Measurements from ENCODE around the gene IFNAR2.
A peak's percentile ranks its signal among the peaks of the same experiment; 100 is the strongest.

Gene IFNAR2

DNA sequence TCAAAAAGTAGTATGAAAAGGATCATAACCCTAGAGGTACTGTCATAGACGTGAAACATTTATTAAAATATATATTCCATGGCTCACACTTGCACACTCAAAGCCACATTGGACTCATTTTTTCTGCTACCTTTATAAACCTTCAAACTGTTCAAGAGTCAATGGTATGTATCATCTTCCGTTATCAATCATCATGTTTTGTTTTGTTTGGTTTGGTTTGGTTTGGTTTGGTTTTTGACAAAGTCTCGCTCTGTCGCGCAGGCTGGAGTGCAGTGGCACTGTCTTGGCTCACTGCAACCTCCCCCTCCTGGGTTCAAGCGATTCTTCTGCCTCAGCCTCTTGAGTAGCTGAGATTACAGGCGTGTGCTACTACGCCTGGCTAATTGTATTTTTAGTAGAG is 1.8 kb downstream of the IFNAR2 start:
- Histone ChIP-seq H3K4me3 (ENCODE audit: low read length) (peak overlapping the region; percentile 89), H3K79me2 (ENCODE audit: low read length) (peaks cover 65% of the 10 kb centered on the region), H4K20me1 (ENCODE audit: insufficient read depth, low read length) (no peaks in the 10 kb centered on the region), H3K27ac (ENCODE audit: low read length) (peak overlapping the region; percentile 65; the same call in 1 of the 2 replicates), H3F3A (ENCODE audit: insufficient read depth, low read length) (peaks cover 51% of the 10 kb centered on the region), H3K9me2 (replicated peaks; ENCODE audit: insufficient read depth, low read length) (no peaks in the 10 kb centered on the region), H3K9me3 (replicated peaks; ENCODE audit: insufficient read depth, low read length) (no peaks in the 10 kb centered on the region), H3K36me3 (replicated peaks; ENCODE audit: insufficient read depth, low read length) (peaks cover 5% of the 10 kb centered on the region; the same call in 1 of the 2 replicates), H3K4me2 (ENCODE audit: low read depth, low read length) (peak overlapping the region; percentile 94), H3K27me3 (replicated peaks; ENCODE audit: insufficient read depth, low read length) (no peaks in the 10 kb centered on the region), H3K4me1 (ENCODE audit: low read length) (peaks cover 56% of the 10 kb centered on the region), H2AFZ (ENCODE audit: low read length) (no peak overlapping the region), H3K9ac (ENCODE audit: low read length) (peak overlapping the region; percentile 87; the same call in 1 of the 2 replicates)
- no peak for TF ChIP-seq CTCF (IDR thresholded peaks at IDR 0.05; ENCODE audit: low read length)
- no peak for TF ChIP-seq EZH2phosphoT487 (IDR thresholded peaks at IDR 0.05; ENCODE audit: low read length)
- no peak for TF ChIP-seq EZH2 (optimal IDR thresholded peaks at IDR 0.05; ENCODE audit: low read depth, low read length)
- DNase-seq: no peak

DNA sequence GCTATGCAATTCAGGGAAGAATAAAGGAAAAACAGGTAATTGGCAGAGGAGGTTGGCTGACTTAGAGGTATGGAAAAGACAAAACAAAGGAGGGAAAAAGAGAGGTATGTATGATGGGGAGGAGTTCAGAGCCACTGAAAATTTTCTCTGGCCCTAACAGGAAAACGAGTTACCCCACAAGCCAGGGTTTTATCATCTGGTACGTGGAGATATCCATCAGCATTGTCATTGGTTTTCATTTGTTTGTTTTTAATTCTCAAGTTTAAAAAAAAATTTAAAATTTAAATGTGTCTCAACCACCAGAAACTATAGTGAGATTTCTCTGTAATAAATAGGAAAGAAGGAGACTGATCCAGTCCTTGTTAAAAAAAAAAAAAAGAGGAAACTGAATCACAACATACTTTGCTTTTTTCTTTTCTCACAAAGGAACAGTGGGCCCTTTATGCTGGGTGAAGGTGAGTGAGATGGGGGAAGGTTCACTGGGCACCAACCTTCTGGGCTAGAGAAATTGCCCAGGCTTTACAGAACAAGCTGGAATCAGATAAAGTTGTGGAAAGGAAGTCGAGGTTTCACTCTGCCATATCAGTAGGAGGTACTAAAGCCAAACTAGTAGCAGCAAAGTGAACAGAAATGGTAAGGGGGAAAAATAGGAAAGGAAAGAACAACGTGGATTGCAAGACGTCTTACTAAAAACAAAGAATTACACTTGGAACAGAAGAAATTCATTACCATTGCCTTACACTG is 2.7 kb downstream of the IFNAR2 start:
- H3K9me3 ChIP-seq (replicated peaks; ENCODE audit: insufficient read depth, low read length): no peaks in the 10 kb centered on the region
- H3K9ac ChIP-seq (ENCODE audit: low read length): peak overlapping the region; percentile 87; the same call in 1 of the 2 replicates
- H3F3A ChIP-seq (ENCODE audit: insufficient read depth, low read length): peaks cover 61% of the 10 kb centered on the region
- H2AFZ ChIP-seq (ENCODE audit: low read length): no peak overlapping the region
- no peaks in the 10 kb centered on the region for H4K20me1 ChIP-seq (ENCODE audit: insufficient read depth, low read length)
- DNase-seq: peak; percentile 23
- peaks cover 64% of the 10 kb centered on the region for H3K4me1 ChIP-seq (ENCODE audit: low read length)
- peak overlapping the region; percentile 89 for H3K4me3 ChIP-seq (ENCODE audit: low read length)
- TF ChIP-seq EZH2 (optimal IDR thresholded peaks at IDR 0.05; ENCODE audit: low read depth, low read length): no peak
- no peak for TF ChIP-seq EZH2phosphoT487 (IDR thresholded peaks at IDR 0.05; ENCODE audit: low read length)
- TF ChIP-seq CTCF (IDR thresholded peaks at IDR 0.05; ENCODE audit: low read length): no peak
- H3K4me2 ChIP-seq (ENCODE audit: low read depth, low read length): peak overlapping the region; percentile 94
- no peaks in the 10 kb centered on the region for H3K9me2 ChIP-seq (replicated peaks; ENCODE audit: insufficient read depth, low read length)
- H3K36me3 ChIP-seq (replicated peaks; ENCODE audit: insufficient read depth, low read length): peaks cover 5% of the 10 kb centered on the region; the same call in 1 of the 2 replicates
- H3K27me3 ChIP-seq (replicated peaks; ENCODE audit: insufficient read depth, low read length): no peaks in the 10 kb centered on the region
- peak overlapping the region; percentile 65; the same call in 1 of the 2 replicates for H3K27ac ChIP-seq (ENCODE audit: low read length)
- H3K79me2 ChIP-seq (ENCODE audit: low read length): peaks cover 73% of the 10 kb centered on the region

DNA sequence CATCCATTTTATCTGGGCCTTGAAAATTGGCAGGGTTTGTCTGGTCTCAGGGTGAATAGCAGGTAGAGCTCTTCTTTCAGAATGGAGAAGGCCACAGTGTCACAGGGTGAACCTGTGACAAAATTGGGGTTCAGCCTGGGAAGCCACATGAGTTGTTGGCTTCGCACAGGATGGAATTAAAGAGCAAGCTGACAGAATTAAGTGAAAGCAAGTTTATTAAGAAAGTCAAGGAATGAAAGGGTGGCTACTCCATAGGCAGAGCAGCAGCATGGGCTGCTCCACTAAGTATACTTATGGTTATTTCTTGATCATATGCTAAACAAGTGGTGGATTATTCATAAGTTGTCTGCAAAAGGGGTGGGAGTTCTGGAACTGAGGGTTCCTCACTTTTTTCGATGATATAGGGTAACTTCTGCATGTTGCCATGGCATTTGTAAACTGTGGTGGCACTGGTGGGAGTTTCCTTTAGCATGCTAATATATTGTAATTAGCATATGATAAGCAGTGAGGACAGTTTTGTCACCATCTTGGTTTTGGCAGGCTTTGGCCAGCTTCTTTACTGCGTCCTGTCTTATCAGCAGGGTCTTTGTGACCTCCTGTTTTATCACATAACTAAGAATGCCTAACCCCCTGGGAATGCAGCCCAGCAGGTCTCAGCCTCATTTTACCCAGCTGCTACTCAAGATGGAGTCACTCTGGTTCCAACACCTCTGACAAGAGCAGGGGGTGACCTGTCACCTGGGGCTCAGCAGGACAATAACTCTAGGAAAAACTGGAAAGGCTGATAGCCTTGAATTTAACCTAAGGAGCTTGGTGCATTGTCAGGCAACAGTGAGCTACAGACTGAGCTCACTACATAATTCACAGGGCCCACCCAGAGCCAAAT is 5.1 kb downstream of the IFNAR2 start:
- Histone ChIP-seq H3K27me3 (replicated peaks; ENCODE audit: insufficient read depth, low read length) (no peaks in the 10 kb centered on the region), H2AFZ (ENCODE audit: low read length) (no peak overlapping the region), H3K9me2 (replicated peaks; ENCODE audit: insufficient read depth, low read length) (no peaks in the 10 kb centered on the region), H3K9ac (ENCODE audit: low read length) (0 out of 2 replicates have a peak overlapping the region, but pooled peaks have one; percentile 1), H3K4me2 (ENCODE audit: low read depth, low read length) (peak overlapping the region; percentile 5; the same call in 1 of the 2 replicates), H3K4me1 (ENCODE audit: low read length) (peaks cover 67% of the 10 kb centered on the region), H3K79me2 (ENCODE audit: low read length) (peaks cover 85% of the 10 kb centered on the region), H3K9me3 (replicated peaks; ENCODE audit: insufficient read depth, low read length) (no peaks in the 10 kb centered on the region), H4K20me1 (ENCODE audit: insufficient read depth, low read length) (no peaks in the 10 kb centered on the region), H3K4me3 (ENCODE audit: low read length) (no peak overlapping the region), H3K36me3 (replicated peaks; ENCODE audit: insufficient read depth, low read length) (peaks cover 5% of the 10 kb centered on the region; the same call in 1 of the 2 replicates), H3K27ac (ENCODE audit: low read length) (peak overlapping the region; percentile 6; the same call in 1 of the 2 replicates), H3F3A (ENCODE audit: insufficient read depth, low read length) (peaks cover 62% of the 10 kb centered on the region)
- DNase-seq: no peak
- no peak for TF ChIP-seq EZH2 (optimal IDR thresholded peaks at IDR 0.05; ENCODE audit: low read depth, low read length)
- TF ChIP-seq EZH2phosphoT487 (IDR thresholded peaks at IDR 0.05; ENCODE audit: low read length): no peak
- no peak for TF ChIP-seq CTCF (IDR thresholded peaks at IDR 0.05; ENCODE audit: low read length)

Data from MM.1S (cell line).